Stimulated activated CD8-positive, alpha-beta memory T cell treated with anti-CD3 and anti-CD28 coated beads, Interleukin-15, amount 100 ng/mL, for 48 hours (primary cell): ENCODE measurements around the gene TARDBP.
"Not testable (repeated sequence)": the region's sequence is repeated elsewhere in the genome, so short reads cannot be mapped to it uniquely, and the experiment has no call there.

Experiments used
- DNase-seq, 2 donors: peaks; one replicate each; pipeline ENCODE4 v3.0.0-alpha.2; 2020; ENCODE audit warnings: low read depth in 2 of 2

TARDBP gene

DNA sequence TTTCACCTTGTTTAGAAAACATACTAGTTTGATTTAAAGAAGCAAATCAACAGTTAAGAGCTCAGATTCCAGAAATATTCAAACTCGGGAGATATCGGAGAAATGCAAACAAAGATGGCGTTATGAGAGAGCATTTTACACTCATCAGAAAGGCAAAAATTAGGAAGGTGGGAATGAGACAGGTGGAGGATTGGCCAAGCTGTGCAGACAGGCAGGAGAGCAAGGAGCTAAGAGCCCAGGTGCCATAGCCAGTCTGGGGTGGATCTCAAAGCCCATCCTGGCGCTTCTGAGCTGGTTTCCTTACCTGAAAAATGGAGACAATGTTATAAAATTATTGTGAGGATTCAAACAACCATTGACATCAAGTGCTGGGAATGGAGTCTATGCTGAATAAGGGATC lies 19.6 kb upstream of the TARDBP start:
- no peak for DNase-seq

DNA sequence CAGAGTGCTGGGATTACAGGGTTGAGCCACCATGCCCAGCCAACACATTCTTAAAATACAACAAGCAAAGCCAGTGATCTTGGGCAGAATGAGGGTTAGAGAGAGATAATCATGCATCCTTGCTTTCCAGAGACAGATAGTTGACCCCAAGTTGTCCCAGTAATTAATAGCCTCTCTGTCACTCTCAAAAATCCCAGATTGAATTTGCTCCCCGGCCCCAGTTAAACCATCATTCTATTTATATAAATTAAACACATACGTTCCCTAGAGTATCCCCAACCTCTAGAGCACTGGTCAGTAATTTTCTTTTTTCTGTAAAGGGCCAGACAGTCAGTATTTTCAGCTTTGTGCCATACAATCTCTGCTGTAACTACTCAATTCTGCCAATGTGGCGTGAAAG lies 16.4 kb upstream of the TARDBP start:
- no peak for DNase-seq

- DNase-seq, result no peak
Measured at GRCh38 chr1:11000526-11000925, 11.9 kb upstream of the TARDBP start.

DNA sequence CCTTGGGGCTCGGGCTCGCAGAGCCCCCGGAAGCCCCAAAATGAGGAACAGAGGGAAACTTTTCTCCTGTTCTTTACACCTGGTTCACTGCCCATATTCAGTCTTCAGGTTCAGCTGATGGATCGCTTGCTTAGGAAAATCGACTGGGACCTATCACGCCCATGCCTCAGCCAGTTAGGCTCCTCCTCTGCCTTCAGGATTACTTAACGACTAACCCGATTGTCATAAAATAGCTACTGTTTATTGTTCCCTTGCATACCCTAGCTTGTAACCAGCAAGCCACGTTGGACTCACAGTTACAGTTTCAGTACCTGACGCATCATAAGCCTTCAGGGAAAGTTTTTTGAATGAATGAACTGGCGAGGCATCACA lies 692 bp downstream of the TARDBP start:
- DNase-seq, result no peak

GRCh38 chr1:11019358-11019757 lies 6.9 kb downstream of the TARDBP start:
- not testable (repeated sequence) for DNase-seq

GRCh38 chr1:11019971-11020370 lies 7.5 kb downstream of the TARDBP start:
- DNase-seq, result no peak

DNA sequence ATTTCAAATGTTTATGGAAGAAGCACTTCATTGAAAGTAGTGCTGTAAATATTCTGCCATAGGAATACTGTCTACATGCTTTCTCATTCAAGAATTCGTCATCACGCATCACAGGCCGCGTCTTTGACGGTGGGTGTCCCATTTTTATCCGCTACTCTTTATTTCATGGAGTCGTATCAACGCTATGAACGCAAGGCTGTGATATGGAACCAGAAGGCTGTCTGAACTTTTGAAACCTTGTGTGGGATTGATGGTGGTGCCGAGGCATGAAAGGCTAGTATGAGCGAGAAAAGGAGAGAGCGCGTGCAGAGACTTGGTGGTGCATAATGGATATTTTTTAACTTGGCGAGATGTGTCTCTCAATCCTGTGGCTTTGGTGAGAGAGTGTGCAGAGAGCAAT lies 10.7 kb downstream of the TARDBP start:
- DNase-seq, result no peak

- DNase-seq, result no peak
Measured at GRCh38 chr1:11024154-11024873, 11.9 kb downstream of the TARDBP start.

- DNase-seq, result no peak
Measured at GRCh38 chr1:11024874-11025203, 12.4 kb downstream of the TARDBP start.

DNA sequence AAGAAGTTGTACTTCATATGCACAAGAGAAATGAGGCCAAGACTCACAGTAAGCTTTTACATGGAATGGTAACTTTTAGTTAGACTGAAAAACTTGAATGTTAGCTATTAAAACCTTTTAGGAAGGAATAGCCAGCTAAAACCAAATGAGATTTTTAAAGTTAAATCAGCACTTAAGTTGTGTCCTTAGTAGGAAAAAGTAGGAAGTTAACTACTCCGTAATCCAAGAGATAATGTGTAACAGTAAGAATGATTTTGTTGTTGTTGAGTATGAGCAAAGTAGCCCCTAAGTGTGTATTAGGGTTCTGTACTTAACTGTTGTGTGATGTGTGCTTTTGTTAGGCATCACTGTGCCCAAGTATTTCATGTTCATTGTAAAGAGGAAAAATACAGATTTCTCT lies 13.2 kb downstream of the TARDBP start:
- no peak for DNase-seq

DNA sequence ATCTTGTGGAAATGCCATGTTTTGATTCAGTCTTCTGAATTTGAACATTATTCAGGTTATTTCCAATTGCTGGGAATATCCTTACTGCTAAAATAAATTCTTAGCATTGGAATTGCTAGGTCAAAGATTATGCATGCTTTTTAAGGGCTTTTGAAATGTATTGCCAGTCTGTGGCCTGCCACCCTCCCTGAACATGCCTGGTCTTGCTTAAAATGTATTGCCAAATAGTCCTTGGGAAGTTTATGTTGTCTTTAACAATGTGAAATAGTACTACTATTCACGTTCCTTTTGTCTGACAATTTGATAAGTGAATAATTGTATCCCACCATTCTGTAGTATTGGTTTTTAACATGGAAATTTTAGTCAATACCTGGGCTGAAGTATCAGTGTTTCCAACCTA lies 13.6 kb downstream of the TARDBP start:
- no peak for DNase-seq

DNA sequence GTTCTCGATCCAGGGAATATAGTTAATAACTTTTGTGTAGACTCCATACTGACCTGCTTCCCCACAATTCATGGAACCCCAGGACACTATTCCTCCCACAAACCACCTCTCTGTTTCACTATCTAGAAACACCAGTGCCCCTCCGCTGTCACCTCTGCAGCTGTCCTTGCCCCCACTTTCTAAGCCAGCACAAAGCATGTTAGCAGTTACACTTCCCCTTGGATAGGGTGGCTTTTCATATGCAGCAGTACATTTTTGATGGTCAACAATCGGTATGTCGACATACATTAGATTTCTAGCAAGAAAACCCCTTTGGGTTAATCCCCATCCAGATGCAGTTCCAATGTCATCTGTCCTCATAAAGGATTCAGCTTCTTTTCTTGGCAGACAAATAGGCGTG lies 14.4 kb downstream of the TARDBP start:
- no peak for DNase-seq

DNA sequence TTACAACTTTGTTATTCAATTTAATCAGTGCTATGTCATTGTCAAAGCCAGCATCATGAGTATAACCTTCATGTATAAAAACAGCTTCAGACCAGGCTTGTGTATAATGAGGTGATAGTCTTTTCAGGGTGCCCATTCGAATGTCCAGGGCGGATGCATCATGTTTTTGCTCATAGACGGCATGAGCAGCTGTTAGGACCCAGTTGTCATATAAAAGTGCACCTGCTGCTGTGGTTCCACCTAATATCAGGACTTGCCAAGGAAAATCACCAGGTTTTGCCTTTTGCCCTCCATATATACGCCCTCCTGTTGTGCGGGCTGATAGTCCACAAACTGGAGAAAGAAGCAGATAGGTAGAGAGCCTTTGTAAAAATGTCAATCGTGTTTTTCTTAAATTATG lies 14.9 kb downstream of the TARDBP start:
- DNase-seq, result no peak

GRCh38 chr1:11028018-11028417 lies 15.6 kb downstream of the TARDBP start:
- no peak for DNase-seq

- DNase-seq, result no peak
Measured at GRCh38 chr1:11030865-11031264, 18.4 kb downstream of the TARDBP start.

- DNase-seq, result no peak
Measured at GRCh38 chr1:11031624-11032262, 19.3 kb downstream of the TARDBP start.

DNA sequence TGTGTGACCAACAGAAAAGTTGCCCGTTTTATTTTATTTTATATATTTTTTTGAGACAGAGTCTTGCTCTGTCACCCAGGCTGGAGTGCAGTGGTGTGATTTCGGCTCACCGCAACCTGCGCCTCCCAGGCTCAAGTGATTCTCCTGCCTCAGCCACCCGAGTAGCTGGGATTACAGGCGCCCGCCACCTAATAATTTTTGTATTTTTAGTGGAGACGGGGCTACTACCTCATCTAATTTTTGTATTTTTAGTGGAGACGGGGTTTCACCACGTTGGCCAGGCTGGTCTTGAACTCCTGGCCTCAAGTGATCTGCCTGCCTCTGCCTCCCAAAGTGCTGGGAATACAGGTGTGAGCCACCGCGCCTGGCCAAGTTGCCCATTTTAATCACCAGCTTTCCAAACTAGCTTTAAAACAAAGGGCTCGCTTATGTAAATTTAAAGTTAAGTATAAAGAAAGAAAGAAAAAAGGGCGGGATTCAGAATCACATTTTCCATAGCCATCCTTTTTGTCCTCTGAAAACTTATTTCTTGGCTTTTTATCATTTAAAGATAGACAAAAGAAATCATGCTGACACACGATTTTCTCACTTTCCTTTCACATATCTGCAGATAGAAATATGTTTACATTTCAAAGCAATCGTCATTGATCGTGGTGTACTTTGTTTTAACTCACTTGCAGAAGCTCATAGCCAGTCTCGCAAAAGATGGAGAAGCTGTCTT lies 24.7 kb downstream of the TARDBP start:
- not testable (repeated sequence) for DNase-seq

DNA sequence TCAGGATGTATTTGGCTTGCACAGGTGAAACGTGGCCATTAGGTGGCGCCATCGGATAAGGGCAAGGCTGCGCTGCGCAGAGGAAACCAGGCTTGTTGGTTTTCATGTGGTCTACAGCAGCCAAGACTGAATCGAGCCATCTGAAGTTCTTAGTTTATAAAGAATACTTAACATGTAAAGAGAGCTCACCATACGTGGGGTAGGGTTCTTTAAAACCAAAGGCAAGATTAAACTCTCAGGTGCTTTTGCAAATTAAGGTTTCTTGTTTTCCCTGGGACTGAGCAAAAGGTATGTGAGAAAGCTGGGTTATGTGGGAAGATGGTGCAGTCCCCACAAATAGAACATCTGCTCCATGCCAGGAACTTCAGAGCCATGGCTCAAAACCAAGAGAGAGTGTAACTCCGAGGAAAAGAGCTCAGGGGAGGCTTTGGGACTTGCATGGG lies 25.3 kb downstream of the TARDBP start:
- peak; percentile 73 to 77 for DNase-seq

DNA sequence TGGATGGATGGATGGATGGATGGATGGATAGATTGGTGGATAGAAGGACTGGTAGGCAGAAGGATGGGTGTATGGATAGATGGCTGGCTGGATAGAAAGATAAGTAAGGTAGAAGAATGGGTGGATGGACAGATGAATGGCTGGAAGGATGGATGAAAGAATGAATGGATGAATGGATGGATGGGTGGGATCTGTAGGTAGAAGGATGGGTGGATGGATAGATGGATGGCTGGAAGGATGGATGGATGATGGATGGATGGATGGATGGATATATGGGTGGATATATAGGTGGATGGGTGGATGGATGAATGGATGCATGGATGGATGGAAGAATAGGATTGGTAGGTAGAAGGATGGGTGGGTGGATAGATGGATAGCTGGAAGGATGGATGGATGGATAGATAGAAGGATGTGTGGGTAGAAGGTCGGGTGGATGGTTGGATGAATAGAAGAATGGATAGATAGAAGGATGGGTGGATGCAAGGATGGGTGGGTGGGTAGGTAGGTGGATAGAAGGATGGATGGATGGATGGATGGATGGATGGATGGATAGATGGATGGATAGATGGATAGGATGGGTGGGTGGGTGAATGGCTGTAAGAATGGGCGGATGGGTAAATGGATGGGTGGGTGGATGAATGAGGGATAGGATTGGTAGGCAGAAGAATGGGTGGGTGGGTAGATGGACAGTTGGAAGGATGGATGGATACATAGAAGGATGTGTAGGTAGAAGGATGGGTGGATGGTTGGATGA lies 27.1 kb downstream of the TARDBP start:
- no peak for DNase-seq

DNA sequence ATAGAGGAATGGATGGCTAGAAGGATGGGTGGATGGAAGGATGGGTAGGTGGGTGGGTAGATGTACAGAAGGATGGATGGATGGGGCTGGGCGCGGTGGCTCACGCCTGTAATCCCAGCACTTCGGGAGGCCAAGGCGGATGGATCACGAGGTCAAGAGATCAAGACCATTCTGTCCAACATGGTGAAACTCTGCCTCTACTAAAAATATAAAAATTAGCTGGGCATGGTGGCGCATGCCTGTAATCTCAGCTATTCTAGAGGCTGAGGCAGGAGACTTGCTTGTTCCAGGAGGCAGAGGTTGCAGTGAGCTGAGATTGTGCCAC lies 27.6 kb downstream of the TARDBP start:
- DNase-seq, result not testable (repeated sequence)

DNA sequence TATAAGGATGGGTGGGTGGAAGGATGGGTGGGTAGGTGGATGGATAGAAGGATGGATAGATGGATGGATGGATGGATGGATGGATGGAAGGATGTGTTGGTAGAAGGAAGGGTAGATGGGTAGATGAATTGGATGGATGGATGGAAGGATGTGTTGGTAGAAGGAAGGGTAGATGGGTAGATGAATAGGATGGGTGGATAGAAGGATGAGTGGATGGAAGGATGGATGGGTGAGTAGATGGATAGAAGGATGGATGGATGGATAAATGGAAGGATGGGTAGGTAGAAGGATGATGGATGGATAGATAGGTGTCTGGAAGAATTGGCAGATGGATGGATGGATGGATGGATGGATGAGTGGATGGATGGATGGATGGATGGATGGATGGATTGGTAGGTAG lies 28.6 kb downstream of the TARDBP start:
- DNase-seq, result no peak

- no peak for DNase-seq
Measured at GRCh38 chr1:11042065-11042464, 29.6 kb downstream of the TARDBP start.
